ENCODE data around the gene TSEN2.
A peak's percentile ranks its signal among the peaks of the same experiment; 100 is the strongest.
"Not testable (repeated sequence)": the region's sequence is repeated elsewhere in the genome, so short reads cannot be mapped to it uniquely, and the experiment has no call there.

TSEN2 gene

GRCh38 chr3:12522721-12523120 lies 38.4 kb downstream of the TSEN2 start:
- H3K9me3 Mint-ChIP-seq, result no peaks in the 10 kb centered on the region
- no peak for ATAC-seq
- H3K27ac Mint-ChIP-seq, result no peak overlapping the region
- H3K4me1 Mint-ChIP-seq, result no peaks in the 10 kb centered on the region
- H3K4me3 Mint-ChIP-seq, result no peak overlapping the region
- no peaks in the 10 kb centered on the region for H3K27me3 Mint-ChIP-seq
- H3K36me3 Mint-ChIP-seq, result peaks cover 39% of the 10 kb centered on the region

GRCh38 chr3:12527757-12528143 lies 43.5 kb downstream of the TSEN2 start:
- no peaks in the 10 kb centered on the region for H3K4me1 Mint-ChIP-seq
- H3K27ac Mint-ChIP-seq, result no peak overlapping the region
- H3K9me3 Mint-ChIP-seq, result no peaks in the 10 kb centered on the region
- no peak for ATAC-seq
- H3K4me3 Mint-ChIP-seq, result no peak overlapping the region
- no peaks in the 10 kb centered on the region for H3K27me3 Mint-ChIP-seq
- H3K36me3 Mint-ChIP-seq, result peaks cover 51% of the 10 kb centered on the region

GRCh38 chr3:12532182-12532581 lies 47.9 kb downstream of the TSEN2 start:
- Mint-ChIP-seq H3K4me3 (no peak overlapping the region), H3K9me3 (no peaks in the 10 kb centered on the region), H3K36me3 (peaks cover 45% of the 10 kb centered on the region), H3K27ac (no peak overlapping the region), H3K27me3 (no peaks in the 10 kb centered on the region), H3K4me1 (no peaks in the 10 kb centered on the region)
- no peak for ATAC-seq

- Mint-ChIP-seq H3K4me3 (no peak overlapping the region), H3K27me3 (no peaks in the 10 kb centered on the region), H3K36me3 (peaks cover 26% of the 10 kb centered on the region), H3K4me1 (no peaks in the 10 kb centered on the region), H3K27ac (no peak overlapping the region), H3K9me3 (no peaks in the 10 kb centered on the region)
- ATAC-seq, result no peak
These were observed 52.1 kb downstream of the TSEN2 start for GRCh38 chr3:12536423-12536822.

DNA sequence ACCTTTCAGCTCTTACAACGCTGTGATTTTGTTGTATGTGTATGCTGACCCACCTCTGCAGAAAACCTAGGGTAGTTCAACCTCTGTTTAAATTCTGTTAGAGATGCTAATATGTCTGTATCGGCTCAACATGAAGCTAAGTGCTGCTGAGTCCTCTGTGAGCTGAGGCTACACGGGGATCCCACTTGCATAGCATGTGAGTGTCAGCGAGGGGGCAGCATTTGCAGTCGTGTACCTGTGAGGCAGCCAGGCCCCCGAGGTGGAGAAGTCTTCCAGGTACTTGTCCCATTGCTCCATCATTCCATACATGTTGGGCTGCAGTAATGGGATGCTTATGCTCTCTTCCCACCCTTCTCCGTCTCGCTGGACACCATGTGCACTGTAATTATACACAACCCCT lies 57.3 kb downstream of the TSEN2 start:
- Mint-ChIP-seq H3K27ac (no peak overlapping the region), H3K9me3 (no peaks in the 10 kb centered on the region), H3K27me3 (no peaks in the 10 kb centered on the region), H3K36me3 (peaks cover 5% of the 10 kb centered on the region), H3K4me1 (no peaks in the 10 kb centered on the region), H3K4me3 (no peak overlapping the region)
- ATAC-seq, result no peak

- ATAC-seq, H3K4me3 Mint-ChIP-seq, H3K36me3 Mint-ChIP-seq, H3K27ac Mint-ChIP-seq, H3K4me1 Mint-ChIP-seq, H3K27me3 Mint-ChIP-seq, H3K9me3 Mint-ChIP-seq: not testable (repeated sequence)
These were observed 59.2 kb downstream of the TSEN2 start for GRCh38 chr3:12543497-12543896.

- no peak overlapping the region for H3K27ac Mint-ChIP-seq
- no peaks in the 10 kb centered on the region for H3K4me1 Mint-ChIP-seq
- peaks cover 5% of the 10 kb centered on the region for H3K36me3 Mint-ChIP-seq
- ATAC-seq, result no peak
- H3K27me3 Mint-ChIP-seq, result peaks cover 2% of the 10 kb centered on the region
- no peak overlapping the region for H3K4me3 Mint-ChIP-seq
- no peaks in the 10 kb centered on the region for H3K9me3 Mint-ChIP-seq
These were observed 60.6 kb downstream of the TSEN2 start for GRCh38 chr3:12544652-12545472.

- Mint-ChIP-seq H3K36me3 (peaks cover 5% of the 10 kb centered on the region), H3K27ac (no peak within 1 kb of the TSS), H3K4me3 (no peak within 1 kb of the TSS), H3K9me3 (no peaks in the 10 kb centered on the region), H3K4me1 (no peaks in the 10 kb centered on the region), H3K27me3 (peaks cover 8% of the 10 kb centered on the region)
- no peak for ATAC-seq
These were observed 61.2 kb downstream of the TSEN2 start, which contains the start of gene MKRN2OS for GRCh38 chr3:12545473-12545791. Gene MKRN2OS (minus strand): TSS chr3:12545499. CDS start chr3:12545464, 35 bp downstream.

GRCh38 chr3:12549971-12550760 lies 65.9 kb downstream of the TSEN2 start:
- Mint-ChIP-seq H3K4me1 (peaks cover 9% of the 10 kb centered on the region), H3K9me3 (no peaks in the 10 kb centered on the region), H3K4me3 (no peak overlapping the region), H3K27ac (no peak overlapping the region), H3K36me3 (no peaks in the 10 kb centered on the region), H3K27me3 (peaks cover 35% of the 10 kb centered on the region)
- ATAC-seq, result no peak

- no peaks in the 10 kb centered on the region for H3K9me3 Mint-ChIP-seq
- H3K4me1 Mint-ChIP-seq, result peaks cover 41% of the 10 kb centered on the region
- peak overlapping the region; percentile 79 for H3K4me3 Mint-ChIP-seq
- no peak for ATAC-seq
- no peaks in the 10 kb centered on the region for H3K36me3 Mint-ChIP-seq
- H3K27me3 Mint-ChIP-seq, result peaks cover 42% of the 10 kb centered on the region
- no peak overlapping the region for H3K27ac Mint-ChIP-seq
These were observed 69.7 kb downstream of the TSEN2 start for GRCh38 chr3:12553921-12554391.

DNA sequence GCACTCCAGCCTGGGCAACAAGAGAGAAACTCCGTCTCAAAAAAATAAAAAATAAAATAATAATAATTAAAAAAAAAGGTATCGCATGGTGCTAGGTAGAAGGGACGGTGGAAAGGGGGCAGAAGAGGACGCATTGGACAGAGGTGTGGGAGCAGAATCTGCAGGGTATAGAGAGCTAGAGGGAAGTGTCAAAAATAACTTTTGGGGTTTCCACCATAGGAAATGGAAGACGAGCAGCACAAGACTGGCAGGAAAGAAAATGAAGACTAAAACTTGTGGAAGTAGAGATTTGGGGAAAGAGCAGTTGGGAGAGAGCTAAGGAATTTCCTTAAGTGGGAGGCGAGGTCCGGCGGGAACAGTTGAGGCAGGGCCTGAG lies 72.0 kb downstream of the TSEN2 start:
- Mint-ChIP-seq H3K4me1 (peaks cover 64% of the 10 kb centered on the region), H3K4me3 (peak overlapping the region; percentile 91), H3K9me3 (no peaks in the 10 kb centered on the region), H3K27ac (peak overlapping the region; percentile 75), H3K36me3 (no peaks in the 10 kb centered on the region), H3K27me3 (peaks cover 32% of the 10 kb centered on the region)
- peak; percentile 46 for ATAC-seq

GRCh38 chr3:12556690-12557472 lies 72.6 kb downstream of the TSEN2 start, which contains the start of gene MKRN2:
Gene MKRN2 (plus strand): TSS chr3:12557087. CDS start chr3:12557151, 64 bp downstream.
- H3K9me3 Mint-ChIP-seq, result no peaks in the 10 kb centered on the region
- ATAC-seq, result peak; percentile 98
- H3K4me3 Mint-ChIP-seq, result peak within 1 kb of the TSS; percentile 91
- peak within 1 kb of the TSS; percentile 75 for H3K27ac Mint-ChIP-seq
- H3K27me3 Mint-ChIP-seq, result peaks cover 32% of the 10 kb centered on the region
- peaks cover 70% of the 10 kb centered on the region for H3K4me1 Mint-ChIP-seq
- no peaks in the 10 kb centered on the region for H3K36me3 Mint-ChIP-seq

DNA sequence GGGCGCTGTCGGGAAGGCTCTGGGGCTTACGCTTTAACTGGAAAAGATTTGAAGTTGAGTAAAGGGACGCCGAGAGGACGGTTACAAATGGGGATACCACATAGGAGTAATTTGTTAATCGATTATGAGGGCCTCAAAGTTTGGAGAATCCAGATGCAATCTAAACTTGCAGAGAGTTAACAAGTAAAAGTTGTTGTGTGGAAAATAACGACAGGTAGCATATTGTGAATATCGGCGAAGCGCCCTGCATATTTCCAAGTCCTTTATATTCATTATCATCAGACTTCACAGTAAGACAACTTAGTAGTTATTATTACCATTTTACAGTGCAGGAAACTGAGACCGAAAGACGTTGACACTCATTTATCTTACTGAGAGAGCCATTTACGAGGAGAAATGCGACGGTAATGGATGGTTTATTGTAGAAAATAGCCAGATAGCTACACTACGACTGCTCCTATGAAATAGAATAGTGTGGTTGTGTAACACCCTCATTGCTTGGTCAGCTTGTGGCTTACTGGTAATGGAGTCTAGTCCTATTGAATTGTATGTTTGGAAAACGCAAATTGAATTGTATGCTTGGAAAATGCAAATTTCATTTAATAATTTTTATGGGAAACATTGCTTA lies 73.3 kb downstream of the TSEN2 start:
- Mint-ChIP-seq H3K4me1 (peaks cover 72% of the 10 kb centered on the region), H3K27me3 (peaks cover 32% of the 10 kb centered on the region), H3K4me3 (peak overlapping the region; percentile 91), H3K36me3 (no peaks in the 10 kb centered on the region), H3K9me3 (no peaks in the 10 kb centered on the region), H3K27ac (peak overlapping the region; percentile 75)
- no peak for ATAC-seq

DNA sequence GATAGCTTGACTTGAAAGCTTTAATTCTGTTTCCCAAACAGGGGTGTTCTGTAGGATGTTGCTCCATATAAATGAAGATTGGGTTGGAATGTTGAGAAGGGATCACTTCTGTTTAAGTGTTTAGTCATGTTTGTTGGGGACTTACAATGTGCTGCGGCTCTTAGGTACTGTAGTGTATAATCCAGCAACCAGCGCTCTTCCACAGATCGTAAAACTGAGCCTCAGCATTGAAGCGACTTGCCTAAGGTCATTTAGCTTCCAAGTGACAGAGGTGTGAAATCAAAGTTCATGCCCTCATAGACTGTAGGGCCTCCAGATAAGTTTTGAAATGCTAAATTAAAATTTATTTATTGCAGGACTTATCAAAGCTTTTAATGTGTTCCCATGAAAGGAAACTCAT lies 74.4 kb downstream of the TSEN2 start:
- Mint-ChIP-seq H3K27me3 (peaks cover 22% of the 10 kb centered on the region), H3K27ac (peak overlapping the region; percentile 42), H3K9me3 (no peaks in the 10 kb centered on the region), H3K36me3 (no peaks in the 10 kb centered on the region), H3K4me3 (peak overlapping the region; percentile 26), H3K4me1 (peaks cover 69% of the 10 kb centered on the region)
- no peak for ATAC-seq

GRCh38 chr3:12559520-12559919 lies 75.2 kb downstream of the TSEN2 start:
- H3K36me3 Mint-ChIP-seq, result peaks cover 2% of the 10 kb centered on the region
- no peak overlapping the region for H3K27ac Mint-ChIP-seq
- no peaks in the 10 kb centered on the region for H3K9me3 Mint-ChIP-seq
- H3K4me1 Mint-ChIP-seq, result peaks cover 67% of the 10 kb centered on the region
- no peak for ATAC-seq
- H3K27me3 Mint-ChIP-seq, result peaks cover 13% of the 10 kb centered on the region
- H3K4me3 Mint-ChIP-seq, result no peak overlapping the region

All from stimulated activated memory B cell treated with anti-CD40 and anti-IgM and Interleukin-4, amounts not matched to agents 10 μg/mL and 1 μg/mL and 100 μg/mL, for 72 hours (primary cell).